OCI-LY7 (cell line): ENCODE data around the gene ZNF516.

Source experiments
- CTCF ChIP-seq: fragments of 200-600 bp; sonication (generic); conservative IDR thresholded peaks from 2 replicates; pipeline ENCODE4 v1.5.1; 2014; ENCODE audit warnings: mild to moderate bottlenecking, antibody characterized with exemption, low read length, moderate library complexity, mixed read lengths
- EZH2phosphoT487 ChIP-seq: fragments of 200-600 bp; sonication (generic); IDR thresholded peaks from 2 replicates; pipeline ENCODE4 v1.6.1; 2018; ENCODE audit warnings: low read depth, borderline replicate concordance, mild to moderate bottlenecking, mixed run types, antibody characterized with exemption, low read length, moderate library complexity, mixed read lengths

- no peak for TF ChIP-seq CTCF
- TF ChIP-seq EZH2phosphoT487, result no peak
Observed at GRCh38 chr18:76442413-76443171, 52.5 kb downstream of the ZNF516 start.
